Measurements from ENCODE around the gene ZNF28.
"Not testable (repeated sequence)": the region's sequence is repeated elsewhere in the genome, so short reads cannot be mapped to it uniquely, and the experiment has no call there.

DNA sequence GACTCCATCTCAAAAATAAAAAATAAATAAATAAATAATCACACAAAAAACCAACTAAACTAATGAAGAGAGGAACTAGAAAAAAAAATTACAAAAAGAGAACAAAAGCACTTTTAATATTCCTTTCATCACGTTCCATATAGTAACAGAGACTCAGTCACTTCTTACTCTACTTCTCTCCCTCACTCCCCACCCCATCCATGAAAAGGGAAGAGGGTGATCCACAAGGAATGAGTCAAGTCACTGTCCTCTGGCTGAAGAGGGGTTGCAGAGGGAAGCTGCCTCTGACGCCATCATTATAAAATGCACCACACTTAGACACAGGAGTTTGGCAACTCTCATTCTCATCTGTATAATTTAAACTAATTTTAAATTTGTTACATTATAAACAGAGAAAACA, 38.6 kb downstream of the ZNF28 start:
- TF ChIP-seq, protein P1, sequence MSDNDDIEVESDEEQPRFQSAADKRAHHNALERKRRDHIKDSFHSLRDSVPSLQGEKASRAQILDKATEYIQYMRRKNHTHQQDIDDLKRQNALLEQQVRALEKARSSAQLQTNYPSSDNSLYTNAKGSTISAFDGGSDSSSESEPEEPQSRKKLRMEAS (IDR thresholded peaks at IDR 0.05; ENCODE audit: low read depth, low read length): not testable (repeated sequence)
- TF ChIP-seq, protein P2, sequence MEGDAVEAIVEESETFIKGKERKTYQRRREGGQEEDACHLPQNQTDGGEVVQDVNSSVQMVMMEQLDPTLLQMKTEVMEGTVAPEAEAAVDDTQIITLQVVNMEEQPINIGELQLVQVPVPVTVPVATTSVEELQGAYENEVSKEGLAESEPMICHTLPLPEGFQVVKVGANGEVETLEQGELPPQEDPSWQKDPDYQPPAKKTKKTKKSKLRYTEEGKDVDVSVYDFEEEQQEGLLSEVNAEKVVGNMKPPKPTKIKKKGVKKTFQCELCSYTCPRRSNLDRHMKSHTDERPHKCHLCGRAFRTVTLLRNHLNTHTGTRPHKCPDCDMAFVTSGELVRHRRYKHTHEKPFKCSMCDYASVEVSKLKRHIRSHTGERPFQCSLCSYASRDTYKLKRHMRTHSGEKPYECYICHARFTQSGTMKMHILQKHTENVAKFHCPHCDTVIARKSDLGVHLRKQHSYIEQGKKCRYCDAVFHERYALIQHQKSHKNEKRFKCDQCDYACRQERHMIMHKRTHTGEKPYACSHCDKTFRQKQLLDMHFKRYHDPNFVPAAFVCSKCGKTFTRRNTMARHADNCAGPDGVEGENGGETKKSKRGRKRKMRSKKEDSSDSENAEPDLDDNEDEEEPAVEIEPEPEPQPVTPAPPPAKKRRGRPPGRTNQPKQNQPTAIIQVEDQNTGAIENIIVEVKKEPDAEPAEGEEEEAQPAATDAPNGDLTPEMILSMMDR (IDR thresholded peaks at IDR 0.05; ENCODE audit: low read depth, low read length): not testable (repeated sequence)
- not testable (repeated sequence) for TF ChIP-seq POLR2A (IDR thresholded peaks at IDR 0.05; ENCODE audit: extremely low read depth, insufficient read length)
